LoVo (cell line): Measurements from ENCODE around the gene JAKMIP2.
"Not testable (repeated sequence)": the region's sequence is repeated elsewhere in the genome, so short reads cannot be mapped to it uniquely, and the experiment has no call there.

Experiments
- DNase-seq: peaks from one replicate; pipeline ENCODE4 v3.0.0-alpha.2; 2016; ENCODE audit warnings: low spot score

JAKMIP2 gene

DNA sequence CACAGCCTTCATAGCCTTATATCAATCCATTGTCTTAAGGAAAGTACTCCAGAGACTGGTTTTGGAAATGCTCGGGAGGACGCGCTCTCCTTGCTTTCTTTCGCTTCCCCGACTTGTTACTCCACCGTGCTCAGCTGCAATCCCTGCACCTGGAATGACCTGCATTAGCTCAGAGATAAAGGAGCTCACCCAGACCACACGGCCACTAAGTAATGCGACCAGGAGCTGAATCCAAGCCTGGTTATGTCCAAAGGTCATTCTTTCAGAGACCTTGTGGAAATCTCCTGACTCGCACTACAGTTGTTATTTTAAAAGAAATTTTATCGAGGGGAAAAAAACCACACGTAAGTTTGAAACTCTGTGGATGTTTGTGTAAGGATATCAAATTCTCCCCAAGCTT is 137.3 kb downstream of the JAKMIP2 start:
- DNase-seq: no peak

DNA sequence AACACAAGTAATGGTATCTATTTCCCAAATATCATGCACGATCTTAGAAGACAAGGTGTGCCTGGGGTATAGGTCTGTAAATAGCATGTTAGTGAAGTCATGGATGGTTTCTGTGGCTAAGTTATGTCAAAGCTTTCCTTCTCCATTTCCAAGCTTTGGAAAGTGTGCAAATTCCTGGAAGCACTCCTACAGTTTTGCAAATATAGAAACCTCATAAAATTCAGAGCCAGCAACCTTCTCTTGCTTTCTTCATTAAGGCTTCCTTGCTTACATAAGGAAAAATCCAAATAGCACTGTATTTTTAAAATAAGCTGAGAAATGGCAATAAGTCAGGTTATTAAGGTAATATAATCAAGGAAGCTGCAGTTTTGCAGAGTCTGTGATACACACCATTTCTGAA is 138.1 kb downstream of the JAKMIP2 start:
- no peak for DNase-seq

DNA sequence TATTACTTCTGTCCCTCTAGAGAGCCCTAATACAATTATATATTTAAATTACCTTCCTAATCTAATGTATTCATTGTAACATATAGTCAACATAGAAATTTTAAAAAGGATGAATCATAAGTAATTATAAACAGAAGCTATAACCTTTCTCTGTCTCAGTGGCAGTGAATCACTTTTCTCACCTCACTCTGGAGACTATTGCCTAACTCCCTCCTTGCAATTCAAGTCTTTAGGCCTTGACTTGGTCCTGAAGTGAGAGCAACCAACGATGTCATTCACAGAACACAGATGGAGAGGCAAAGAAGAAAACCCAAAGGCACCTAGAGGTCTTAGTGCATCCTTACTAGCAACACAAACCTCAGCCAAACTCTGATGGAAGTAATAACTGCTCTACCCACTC is 139.4 kb downstream of the JAKMIP2 start:
- DNase-seq: no peak

DNA sequence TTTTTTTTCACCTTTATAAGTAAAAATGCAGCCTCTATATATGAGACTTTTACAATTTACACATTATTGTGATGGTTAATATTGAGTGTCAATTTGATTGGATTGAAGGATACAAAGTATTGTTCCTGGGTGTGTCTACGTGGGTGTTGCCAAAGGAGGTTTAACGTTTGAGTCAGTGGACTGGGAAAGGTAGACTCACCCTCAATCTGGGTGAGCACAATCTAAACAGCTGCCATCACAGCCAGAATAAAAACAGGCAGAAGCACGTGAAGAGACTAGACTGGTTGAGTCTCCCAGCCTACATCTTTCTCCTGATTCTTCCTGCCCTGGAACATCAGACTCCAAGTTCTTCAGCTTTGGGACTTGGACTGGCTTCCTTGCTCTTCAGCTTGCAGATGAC is 139.9 kb downstream of the JAKMIP2 start:
- no peak for DNase-seq

DNA sequence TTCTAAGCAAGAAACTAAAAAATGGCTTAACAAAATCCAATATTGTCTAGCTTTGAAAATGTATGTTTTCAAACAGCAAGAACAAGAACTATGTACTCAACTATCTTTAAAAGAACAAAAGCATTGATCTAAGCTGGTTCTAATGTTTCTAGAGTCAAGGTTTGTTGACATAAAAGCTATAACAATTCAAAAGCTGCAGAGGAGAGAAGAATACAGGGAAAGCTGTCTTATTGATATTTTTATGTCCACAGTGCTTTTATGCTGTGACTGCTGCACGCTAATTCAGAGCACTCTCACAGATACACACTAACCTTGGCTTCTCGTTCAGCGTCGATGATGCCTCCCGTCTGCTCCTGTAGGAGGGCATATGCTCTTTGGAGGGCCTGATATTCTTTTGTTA is 143.2 kb downstream of the JAKMIP2 start:
- no peak for DNase-seq

DNA sequence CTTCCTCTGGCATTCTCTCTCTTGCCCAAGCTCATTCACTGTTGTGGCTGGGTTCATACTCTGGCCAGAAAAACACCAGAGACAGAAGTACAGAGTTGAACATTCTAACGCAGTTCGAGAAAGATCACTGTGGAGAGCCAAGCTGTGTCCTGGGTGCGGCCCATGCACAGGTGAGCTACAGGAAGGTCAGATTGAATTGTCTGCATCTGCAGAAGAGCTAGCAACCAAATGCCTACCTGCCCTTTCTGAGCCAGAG is 145.9 kb downstream of the JAKMIP2 start:
- no peak for DNase-seq

DNA sequence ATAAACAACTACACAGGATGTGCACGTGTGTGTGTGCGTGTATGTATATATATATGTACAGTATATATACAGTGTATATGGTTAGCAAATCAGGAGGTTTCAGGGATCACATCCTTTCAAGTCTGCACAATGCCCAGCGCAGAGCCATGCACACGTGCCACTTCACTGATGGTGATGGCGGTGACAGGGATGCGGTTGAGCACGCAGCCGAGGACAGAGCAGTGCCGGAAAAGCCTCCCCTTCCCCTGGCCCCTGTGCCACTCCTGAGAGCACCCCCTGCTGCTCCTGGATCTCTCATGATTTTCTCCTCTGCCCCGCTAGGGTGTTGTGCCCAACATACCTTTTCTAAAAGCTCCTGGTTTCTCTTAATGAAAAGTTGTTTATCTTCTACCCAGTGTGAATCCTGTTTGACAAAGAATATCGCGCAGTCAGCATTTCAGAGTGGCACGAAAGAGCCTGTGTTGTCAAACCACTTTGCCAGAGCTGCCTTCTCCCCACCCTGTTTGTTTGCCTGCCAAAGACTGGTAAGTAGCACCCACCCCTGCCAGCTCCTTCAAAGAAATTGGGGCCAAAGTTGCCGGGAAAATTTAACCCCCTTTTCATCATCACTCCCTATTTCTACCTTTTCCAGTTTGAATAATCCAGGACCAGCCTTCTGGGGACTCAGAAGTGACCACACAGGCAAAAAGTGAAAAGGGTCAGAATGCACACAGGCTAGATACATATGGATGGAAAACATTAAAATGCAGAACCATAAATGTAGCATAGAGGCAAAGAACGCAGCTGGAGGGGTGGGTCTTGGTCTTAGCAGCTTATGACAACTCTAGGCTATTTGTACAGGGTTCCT is 146.4 kb downstream of the JAKMIP2 start:
- no peak for DNase-seq

DNA sequence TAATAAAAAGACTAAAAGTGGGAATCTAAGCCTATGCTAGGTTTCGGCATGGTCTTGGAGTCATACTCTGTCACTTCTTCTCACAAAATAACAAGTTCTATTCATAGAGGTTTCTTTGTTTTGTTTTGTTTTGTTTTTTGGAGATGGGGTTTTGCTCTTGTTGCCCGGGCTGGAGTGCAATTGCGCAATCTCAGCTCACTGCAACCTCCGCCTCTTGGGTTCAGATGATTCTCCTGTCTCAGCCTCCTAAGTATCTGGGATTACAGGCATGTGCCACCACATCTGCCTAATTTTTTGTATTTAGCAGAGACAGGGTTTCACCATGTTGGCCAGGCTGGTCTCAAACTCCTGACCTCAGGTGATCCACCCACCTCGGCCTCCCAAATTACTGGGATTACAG is 147.1 kb downstream of the JAKMIP2 start:
- not testable (repeated sequence) for DNase-seq

DNA sequence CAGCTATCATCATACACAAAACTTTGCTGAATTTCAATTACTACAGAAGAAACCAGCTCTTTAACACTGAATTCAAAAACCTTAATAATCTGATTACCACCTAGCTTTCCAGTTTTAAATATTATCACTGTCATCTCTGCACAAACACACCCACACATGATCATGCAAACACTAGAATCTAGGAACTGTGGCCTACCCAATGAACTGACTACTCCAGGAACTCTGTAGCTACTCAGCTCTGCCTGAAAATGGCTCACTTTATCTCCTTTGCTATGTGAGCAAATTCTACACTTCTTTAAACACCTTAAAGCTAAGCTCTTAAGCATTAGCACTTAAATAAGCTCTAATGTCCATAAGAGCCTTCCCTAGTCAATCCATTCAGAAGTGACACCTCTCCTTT is 149.4 kb downstream of the JAKMIP2 start:
- no peak for DNase-seq

DNA sequence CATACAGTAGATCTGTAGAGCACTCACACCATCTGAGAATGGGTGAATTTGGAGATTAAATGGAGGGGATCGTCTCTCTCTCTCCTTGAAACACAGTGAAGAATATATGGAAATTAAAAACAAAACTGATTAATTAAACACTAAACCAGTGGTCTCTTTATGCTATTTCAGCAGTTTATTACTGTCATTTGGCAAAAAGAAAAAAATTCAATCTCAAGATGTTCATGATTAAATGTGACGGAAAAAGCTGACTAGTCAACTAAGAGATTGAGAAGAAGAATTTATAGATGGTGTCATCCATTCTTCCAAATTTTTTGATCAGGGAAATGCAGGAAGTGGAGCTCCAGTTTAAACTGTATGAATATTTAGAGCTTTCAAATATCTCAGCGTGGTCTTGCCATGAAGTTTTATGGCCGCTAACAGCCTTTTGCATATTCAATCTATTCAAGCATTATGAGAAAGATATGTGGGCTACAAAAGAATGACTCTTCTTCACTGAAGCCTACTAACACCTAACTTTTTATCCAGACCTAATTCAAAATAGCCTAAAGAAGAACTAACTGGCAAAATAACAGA is 151.0 kb downstream of the JAKMIP2 start:
- no peak for DNase-seq

DNA sequence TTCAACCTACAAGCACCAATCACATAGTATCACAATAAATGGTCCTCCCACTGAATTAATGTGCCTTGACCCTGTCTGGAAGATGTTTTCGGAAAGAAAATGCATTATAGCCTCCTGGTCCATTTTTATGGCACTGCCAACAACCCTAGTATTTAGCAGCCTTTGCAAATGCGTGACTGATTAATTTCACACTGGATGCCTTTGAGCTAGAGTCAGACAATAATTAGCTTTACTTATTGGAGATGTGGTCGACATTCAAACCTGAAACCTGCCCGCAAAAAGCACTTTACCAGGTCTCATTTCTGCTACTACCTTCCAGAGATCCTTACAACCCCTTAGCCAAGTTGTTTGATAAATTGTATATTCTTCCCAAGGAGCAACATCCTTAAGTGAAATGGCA is 153.3 kb downstream of the JAKMIP2 start:
- no peak for DNase-seq

DNA sequence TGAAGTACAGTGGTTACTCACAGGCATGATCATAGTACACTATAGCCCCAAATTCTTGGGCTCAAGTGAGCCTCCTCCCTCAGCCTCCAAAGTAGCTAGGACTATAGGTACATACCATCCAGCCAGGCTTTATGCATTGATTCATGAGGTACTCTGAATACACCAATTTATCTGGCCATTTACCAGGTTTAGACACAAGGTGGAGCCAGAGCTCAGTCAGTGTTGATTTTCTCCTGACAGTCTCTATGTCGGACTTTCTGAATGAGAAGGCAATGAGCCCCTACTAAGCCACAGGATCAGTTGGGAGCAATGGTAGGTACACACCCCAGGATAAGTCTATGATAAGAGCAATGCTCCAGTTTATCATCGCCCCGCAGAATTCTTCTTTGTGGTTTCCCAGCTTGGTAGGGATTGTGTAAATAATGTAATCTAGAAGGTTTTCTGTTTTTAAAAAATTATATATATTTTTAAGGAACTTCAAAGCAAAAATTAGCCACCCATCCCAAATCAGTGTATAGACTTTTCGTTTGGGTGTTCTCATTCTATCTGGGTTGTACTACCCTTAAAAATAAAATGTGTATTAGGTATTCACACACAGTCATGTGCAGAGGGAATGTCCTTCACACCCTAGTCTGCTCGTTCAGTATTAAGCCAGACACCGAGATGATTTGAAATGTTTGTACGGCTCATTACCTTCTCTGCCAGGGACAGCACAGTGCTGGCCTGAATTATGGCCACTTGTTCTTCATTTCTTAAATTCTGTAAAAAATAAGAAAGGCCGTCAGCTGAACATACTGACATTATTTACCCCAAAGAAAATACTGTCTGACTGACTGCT is 154.3 kb downstream of the JAKMIP2 start:
- peak; percentile 74 for DNase-seq

DNA sequence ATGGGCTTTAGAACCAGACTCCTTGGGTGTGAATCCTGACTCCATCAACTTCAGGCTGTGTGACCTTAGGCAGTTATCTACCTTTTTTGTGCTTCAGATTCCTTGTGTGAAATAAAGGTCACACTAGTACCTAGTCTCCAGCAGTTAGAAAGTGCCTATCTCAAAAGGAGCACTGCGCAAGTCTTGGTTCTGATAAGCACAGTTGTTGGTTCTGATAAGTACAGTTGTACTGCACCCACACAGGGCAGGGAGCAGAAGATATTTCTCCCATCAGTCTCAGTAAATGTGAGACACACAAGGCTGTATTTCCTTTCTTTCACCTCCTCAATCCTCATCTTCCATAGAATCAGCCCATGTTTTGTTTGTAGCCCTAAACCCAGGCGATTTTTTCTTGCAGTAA is 156.1 kb downstream of the JAKMIP2 start:
- DNase-seq: no peak

DNA sequence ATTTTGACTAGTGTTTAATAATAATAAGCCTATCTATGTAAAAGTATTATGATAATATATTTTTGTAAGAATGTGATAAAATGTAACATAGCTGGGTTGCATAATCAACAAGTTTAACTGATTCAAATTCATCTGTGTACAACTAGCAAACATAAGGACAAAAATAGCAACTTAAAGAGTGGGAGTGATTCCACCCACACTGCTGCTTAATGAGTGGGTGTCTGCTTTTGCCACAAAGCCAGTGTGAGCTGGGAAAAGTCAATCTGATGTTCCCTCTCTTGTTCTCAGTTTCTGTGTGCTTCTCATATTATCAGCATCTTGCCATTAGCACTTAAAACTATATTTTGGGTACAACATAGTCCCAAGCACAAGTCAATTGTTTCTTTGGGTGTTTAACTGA is 161.5 kb downstream of the JAKMIP2 start:
- DNase-seq: no peak

DNA sequence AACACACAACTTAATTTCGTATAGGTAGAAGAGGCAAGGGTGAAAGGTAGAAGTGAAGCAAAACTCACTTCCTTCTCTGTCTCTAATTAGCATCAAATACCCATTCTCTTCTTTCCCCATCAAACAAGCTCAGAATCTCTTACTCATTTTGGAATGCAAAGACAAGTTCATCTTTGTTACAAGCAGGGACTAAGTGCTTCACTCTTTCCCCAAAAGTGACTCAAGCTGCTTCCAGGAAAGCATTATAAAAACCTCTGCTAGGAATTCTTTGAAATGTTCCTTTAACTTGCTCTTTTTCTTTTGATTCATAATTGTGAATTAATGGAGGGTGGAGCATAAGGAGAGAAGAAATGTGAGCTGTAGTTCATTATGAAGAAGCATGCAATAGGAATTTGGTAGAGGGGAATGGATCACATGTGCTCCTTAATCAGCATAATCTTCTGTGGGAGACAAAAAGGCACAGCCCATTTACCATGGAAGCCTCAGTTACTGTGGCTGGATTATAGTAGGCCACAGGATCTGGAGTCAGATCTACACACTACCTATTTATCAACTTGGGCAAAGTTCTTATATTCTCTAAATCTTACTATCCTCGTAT is 163.1 kb downstream of the JAKMIP2 start:
- no peak for DNase-seq

DNA sequence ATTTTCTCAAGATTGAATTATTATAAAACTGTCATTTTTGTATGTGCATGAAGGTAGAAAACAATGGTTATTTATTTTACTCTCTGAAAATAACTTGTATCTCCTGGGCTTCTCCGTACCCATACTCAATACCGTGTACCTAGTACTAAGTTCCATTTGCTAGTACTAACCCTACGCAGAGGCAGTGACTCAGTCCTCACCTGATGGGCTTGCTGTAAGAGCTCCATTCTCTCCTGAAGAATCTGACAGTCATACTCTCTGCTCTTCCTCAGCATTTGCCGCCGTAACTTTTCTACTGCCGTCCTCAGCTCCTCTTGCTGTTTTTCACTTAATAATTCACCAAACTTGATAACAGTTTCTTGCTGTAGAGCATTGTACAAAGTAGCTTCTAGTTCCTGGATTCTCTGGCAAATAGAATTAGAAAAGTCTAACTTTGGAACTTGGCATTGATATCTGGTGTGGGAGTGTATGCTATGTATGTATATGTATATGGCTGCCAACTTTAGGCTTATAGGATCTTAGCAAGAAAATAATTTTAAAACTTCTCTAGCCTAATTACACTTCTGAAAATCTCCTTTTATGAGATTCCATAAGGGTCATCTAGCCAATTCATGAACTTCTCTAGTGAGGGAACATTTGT is 164.7 kb downstream of the JAKMIP2 start:
- DNase-seq: no peak

DNA sequence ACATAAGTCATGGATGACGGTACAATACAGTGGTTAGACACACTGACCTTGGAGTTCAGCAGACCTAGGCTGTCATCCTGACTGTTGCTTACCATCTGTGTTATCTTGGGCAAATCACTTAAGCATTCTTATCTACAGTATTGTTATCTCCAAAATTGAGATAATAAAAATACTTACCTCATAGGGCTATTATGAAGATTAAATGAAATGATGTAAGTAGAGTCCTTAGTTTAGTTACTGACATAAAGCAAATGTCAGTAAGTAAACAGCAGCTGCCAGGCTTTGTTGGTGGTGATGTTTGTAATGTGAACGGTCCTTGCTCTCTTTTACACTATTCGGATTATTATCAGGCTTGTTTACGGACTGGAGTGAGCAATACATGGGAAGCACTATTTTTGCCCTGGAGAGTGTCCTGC is 165.3 kb downstream of the JAKMIP2 start:
- no peak for DNase-seq

DNA sequence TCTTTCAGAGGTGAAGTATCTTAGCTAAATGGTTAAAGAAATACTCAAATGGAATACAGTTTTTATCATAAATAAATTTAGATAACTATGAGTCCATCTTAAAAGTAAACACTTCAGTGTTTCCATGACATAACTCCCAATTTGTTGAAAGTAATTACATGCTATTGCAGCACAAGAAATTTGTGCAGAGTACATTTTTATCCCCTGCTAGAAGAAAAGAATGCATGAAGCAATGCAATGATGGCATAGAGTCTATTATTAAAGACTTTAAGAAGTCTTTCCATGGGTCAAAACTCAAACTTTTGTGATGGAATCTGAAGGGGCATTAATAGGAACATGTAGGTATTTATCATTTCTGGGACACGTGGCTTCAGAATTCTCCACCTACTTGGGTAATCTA is 166.1 kb downstream of the JAKMIP2 start:
- DNase-seq: no peak

DNA sequence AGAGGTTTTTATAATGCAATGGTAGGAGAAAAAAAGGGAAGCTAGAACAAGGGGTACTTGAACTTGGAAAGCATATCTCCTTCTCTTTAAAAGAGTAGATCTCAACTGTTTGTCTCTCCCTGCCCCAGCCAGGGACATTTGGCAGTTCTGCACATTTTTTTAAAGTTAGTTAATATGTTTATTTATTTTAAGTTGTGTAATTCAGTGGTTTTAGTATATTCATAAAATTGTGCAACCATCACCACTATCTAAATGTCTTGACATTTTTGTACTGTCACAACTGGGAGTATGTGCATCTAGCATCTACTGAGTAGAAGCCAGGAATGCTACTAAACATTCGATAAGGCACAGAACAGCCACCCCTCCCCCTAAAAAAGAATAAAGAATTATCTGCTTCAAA is 169.2 kb downstream of the JAKMIP2 start:
- no peak for DNase-seq

DNA sequence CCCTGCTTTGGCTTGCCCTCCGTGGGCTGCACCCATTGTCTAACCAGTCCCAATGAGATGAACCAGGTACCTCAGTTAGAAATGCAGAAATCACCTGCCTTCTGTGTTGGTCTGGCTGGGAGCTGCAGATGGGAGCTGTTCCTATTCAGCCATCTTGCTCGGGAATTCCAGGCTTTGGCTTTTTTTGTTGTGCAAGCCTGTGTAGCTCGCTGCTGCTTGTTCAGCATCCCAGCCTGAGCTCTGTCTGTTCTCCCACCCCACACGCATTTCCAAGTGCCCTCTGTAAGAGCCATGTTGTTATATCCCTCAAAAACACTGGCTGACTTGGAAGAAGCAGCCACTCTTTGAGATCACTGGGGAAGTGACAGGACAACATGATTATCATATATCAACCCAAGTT is 171.0 kb downstream of the JAKMIP2 start:
- no peak for DNase-seq

DNA sequence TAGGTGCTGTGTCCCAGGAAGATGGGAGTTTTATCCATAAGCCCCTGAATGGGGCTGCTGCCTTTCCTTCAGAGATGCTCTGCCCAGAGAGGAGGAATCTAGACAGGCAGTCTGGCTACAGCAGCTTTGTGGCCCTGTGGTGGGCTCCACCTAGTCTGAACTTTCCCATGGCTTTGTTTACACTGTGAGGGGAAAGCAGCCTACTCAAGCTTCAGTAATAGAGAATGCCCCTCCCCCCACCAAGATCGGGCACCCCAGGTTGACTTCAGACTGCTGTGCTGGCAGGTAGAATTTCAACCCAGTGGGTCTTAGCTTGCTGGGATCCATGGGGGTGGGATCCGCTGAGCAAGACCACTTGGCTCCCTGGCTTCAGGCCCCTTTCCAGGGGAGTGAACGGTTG is 171.7 kb downstream of the JAKMIP2 start:
- DNase-seq: no peak

DNA sequence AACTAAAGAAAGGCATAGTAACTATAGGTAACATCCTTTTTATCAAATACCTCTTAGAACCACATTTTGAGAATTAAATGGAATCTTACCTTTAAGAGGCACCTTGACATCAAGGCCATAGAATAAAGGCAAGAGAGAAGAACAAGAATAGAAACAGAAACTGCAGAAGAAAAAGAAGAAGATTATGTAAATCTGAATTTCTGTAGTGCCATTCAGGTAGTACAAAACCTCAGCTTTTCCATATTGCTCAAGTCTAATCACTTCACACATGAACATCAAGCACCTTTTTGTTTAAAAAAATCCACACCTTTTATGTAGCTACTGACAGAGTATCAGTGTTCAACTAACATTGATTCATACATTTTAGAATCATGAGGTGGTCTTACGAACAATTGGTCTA is 180.9 kb downstream of the JAKMIP2 start:
- DNase-seq: no peak
